Testis (tissue), 2 donors: ENCODE results near the gene COL4A2.

ENCODE experiments used
- POLR2A ChIP-seq: fragments of 450-650 bp; IDR thresholded peaks from one replicate; pipeline ENCODE4 v1.6.1; 2017; ENCODE audit warnings: antibody characterized with exemption, mild to moderate bottlenecking, moderate library complexity
- TF ChIP-seq, protein P1 (sequence below), 3 experiments: fragments of 450-650 bp in 2 of 3; fragments of 200-600 bp in 1 of 3; sonication (generic) in 1 of 3; IDR thresholded peaks; one replicate each; pipeline ENCODE4 v1.5.1; 2016 to 2019; ENCODE audit warnings: antibody characterized with exemption in 3 of 3, mild to moderate bottlenecking in 2 of 3, moderate library complexity in 1 of 3

DNA sequence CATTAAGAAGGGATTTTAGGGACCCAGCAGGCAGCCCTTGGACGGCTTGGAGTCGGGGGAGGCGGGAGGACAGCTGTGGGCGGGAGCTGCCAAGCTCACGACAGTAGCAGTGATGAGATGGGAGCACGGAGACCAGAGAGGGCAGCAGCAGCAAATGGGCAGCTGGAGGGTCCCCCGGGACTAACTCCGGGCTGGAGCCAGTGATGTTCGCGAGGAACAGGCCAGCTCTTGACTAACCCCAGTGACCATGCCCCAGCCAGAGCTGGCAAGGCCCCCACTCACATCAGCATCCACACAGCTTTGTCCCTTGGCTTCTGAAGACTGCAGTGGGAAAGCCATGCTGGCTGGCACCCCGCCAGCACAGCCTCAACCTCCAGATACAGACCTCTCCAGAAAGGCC is 172.6 kb downstream of the COL4A2 start:
- TF ChIP-seq, protein P1, sequence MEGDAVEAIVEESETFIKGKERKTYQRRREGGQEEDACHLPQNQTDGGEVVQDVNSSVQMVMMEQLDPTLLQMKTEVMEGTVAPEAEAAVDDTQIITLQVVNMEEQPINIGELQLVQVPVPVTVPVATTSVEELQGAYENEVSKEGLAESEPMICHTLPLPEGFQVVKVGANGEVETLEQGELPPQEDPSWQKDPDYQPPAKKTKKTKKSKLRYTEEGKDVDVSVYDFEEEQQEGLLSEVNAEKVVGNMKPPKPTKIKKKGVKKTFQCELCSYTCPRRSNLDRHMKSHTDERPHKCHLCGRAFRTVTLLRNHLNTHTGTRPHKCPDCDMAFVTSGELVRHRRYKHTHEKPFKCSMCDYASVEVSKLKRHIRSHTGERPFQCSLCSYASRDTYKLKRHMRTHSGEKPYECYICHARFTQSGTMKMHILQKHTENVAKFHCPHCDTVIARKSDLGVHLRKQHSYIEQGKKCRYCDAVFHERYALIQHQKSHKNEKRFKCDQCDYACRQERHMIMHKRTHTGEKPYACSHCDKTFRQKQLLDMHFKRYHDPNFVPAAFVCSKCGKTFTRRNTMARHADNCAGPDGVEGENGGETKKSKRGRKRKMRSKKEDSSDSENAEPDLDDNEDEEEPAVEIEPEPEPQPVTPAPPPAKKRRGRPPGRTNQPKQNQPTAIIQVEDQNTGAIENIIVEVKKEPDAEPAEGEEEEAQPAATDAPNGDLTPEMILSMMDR (IDR thresholded peaks at IDR 0.05) = no peak
- TF ChIP-seq POLR2A = no peak
